ENCODE results near the gene LRRC52.

DNA sequence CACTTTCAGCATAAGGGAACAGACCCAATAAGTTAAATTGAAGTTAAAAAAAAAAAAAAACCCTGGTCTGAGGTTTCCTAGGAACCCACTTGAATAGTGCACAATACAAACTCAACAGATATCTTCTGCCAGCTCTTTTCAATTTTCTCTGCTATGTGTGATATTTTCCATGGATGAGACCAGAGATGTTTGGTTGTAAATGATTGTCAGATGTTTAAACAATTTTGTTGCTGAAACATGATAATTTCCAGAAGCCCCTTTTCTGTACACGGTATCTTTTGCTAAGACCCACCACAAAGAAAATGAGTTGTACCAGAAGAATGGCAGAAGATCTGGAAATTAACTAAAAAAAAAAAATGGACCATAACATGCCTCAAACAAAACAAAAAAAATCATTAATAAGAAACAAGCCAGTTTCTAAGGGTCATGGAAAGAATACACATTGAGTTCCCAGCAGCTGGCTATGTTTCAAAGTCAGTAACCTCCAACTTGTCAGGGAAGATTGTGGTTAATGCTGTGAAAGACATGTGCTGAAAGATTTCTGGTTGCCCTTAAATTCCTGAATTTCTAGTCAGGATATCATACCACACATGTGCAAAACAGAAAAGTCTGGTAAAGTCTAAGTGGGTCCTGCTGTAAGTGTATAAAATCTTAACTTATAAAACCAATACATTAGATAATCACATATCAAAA lies 51.6 kb downstream of the LRRC52 start:
- TF ChIP-seq CTCF (IDR thresholded peaks at IDR 0.05) = no peak
- TF ChIP-seq ZFX (IDR thresholded peaks at IDR 0.05; ENCODE audit: borderline replicate concordance) = no peak
